NCI-H774 (cell line): ENCODE measurements around the gene KCNN1.
A peak's percentile ranks its signal among the peaks of the same experiment; 100 is the strongest.
"Not testable (repeated sequence)": the region's sequence is repeated elsewhere in the genome, so short reads cannot be mapped to it uniquely, and the experiment has no call there.

Experiments used
- DNase-seq: peaks from one replicate; lab custom pipeline; 2025; lab: John Stamatoyannopoulos, UW

The KCNN1 gene

DNA sequence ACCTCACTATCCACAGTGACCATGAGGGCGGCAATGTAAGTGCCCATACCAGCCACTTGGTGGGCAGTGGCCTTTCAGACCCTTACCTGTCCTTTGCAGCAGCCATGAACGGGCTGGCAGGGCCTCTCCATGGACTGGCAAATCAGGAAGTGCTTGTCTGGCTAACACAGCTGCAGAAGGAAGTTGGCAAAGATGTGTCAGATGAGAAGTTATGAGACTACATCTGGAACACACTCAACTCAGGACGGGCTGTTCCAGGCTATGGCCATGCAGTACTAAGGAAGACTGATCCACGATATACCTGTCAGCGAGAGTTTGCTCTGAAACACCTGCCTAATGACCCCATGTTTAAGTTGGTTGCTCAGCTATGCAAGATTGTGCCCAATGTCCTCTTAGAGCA is 64.5 kb downstream of the KCNN1 start:
- not testable (repeated sequence) for DNase-seq

DNA sequence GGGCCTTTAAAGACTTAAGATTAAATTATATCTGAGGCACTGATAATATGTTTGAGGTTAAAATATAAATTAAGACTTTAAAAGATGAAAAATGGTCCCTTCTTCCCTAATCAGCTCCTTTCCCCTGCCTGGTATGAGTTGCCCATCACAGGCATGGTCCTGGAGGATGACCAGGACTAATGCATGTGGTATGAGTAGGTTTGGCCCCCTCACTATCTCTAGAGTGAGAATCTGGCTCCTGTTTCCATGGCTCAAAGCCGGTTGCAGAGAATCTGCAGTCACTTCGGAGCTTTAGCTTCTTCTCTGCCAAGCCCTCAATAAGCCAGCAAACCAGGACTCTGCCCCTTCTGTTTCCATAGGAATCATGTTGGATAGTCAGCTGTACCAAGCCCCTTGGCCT is 65.2 kb downstream of the KCNN1 start:
- DNase-seq, result not testable (repeated sequence)

DNA sequence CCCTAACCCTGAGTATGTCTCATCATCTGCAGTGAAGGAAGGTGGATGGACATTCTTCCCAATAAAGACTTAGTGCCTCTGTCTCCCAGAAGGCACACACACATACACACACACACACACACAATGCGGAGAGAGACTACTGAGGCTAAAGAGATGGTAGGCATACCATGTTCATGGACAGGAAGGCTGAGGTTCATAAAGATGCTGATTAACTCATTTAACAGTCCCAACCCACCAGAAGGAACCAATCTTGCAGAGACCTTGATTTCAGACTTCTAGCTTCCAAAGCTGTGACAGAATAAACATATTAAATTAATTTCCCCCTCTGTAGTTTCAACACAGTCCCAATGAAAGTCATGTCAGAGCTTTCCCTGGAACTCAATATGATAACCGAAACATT is 74.1 kb downstream of the KCNN1 start:
- DNase-seq, result no peak

GRCh38 chr19:18043676-18044075 is 76.8 kb downstream of the KCNN1 start:
- no peak for DNase-seq

DNA sequence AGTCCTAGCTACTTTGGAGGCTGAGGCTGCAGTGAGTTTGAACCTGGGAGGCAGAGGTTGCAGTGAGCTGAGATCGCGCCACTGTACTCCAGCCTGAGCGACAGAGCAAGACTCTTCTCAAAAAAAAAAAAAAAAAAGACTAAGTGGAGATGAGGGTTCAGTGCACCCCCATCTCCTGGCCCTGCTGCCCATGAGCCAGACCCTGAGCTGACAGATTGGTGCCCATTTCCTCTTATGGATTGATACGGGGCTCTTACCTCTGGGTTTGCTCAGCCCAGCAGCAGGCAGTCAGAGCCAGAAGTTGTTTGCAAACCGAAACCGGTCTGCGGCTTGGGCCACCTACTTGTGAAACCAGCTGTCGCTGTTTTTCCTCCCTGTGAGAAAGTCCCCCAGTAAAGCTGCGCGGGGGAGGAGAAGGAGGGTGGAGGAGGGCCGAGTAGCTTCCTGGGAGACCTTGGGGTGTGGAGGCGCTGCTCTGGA is 78.0 kb downstream of the KCNN1 start:
- peak; percentile 20 for DNase-seq

DNA sequence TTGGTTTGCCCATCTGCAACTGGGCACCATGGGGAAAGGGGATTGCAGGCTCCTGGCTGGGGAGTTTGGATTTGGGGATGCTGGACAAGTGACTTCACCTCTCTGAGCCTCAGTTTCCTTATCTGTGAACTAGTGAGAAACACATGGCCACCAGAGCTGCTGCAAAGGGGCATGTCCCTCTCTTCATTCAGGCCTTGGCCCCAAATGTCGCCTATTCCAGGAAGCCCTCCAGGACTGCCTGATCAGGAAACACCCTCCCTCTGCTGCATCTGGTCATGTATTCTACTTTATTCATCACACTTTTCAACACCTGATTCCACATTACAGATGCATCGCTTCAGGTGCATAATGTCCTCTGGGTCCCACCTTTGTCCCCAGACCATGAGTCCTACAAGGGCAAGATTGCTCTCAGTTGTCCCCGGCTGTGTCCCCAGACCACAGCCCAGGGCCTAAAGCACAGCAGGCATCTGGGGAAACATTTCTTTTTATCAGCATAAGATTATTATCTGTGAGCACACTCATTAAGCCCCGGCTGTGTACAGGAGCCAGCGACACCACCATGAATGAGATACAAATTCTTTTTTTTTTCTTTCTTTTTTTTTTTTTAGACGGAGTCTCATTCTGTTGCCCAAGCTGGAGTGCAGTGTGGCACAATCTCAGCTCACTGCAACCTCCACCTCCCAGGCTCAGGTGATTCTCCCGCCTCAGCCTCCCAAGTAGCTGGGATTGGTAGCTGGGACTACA is 78.6 kb downstream of the KCNN1 start:
- no peak for DNase-seq

DNA sequence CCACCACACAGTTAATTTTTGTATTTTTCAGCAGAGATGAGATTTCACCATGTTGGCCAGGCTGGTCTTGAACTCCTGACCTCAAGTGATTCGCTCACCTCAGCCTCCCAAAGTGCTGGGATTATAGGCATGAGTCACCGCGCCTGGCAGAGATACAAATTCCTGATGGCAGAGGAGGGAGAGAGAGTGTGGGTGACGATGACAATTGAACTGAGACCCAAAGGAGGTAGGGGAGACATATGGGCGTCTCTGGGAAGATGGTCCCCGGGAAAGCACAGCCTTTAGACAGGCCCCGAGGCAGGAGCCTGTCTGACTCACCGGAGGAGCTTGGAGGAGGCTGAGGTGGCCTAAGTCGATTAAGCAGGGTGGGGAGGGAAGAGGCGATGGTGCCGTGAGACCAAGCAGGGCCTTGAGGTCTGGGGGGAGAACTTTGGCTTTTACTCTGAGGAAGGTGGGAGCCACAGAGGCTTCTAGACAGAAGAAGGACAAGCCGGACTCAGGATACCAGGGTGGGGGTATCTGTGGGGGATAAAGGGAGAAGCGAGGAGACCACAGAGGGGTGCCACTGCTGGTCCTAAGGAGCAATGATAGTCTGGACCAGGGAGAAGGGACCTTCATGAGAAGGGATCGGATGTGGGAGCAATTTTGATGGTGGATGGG is 79.3 kb downstream of the KCNN1 start:
- no peak for DNase-seq

- DNase-seq, result no peak
These were observed 82.5 kb downstream of the KCNN1 start for GRCh38 chr19:18049385-18049784.
